Measurements from ENCODE around the gene CALN1. TPM values are rescaled to one million over a fixed set of nuclear protein-coding genes. Genes with fewer than 3 reads are reported as not detected.

Gene CALN1
- total and polyA plus RNA-seq, 4 donors = 0.14 to 0.84 (median 0.24) TPM

DNA sequence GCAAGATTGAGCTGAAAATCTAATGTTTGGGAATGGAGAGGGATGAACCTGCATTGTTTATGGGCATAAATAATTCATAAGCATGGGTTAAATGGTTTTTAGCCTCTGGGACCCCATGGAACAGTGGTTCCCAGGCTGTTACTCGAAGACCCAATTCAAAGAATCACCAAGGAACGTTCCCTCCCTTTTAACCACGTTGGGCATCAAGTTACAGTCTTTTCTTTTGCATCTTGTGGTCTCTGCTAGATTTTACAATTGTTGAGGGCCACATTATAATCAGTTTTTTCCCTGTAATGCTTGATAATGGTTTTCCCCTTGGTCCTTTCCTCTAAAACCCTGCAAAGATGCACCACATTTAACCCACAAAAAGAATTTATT lies 2.5 kb downstream of the CALN1 start:
- Histone ChIP-seq H3K4me3 (ENCODE audit: low read depth in 1 of 3, low read length in 3 of 3) (no peak overlapping the region), H3K4me1 (ENCODE audit: control insufficient read depth in 4 of 4, insufficient read depth in 4 of 4, low read length in 3 of 4) (no peaks in the 10 kb centered on the region), H3K9ac (ENCODE audit: low read depth in 1 of 2, low read length in 2 of 2) (no peak overlapping the region), H3K27me3 (ENCODE audit: control insufficient read depth in 4 of 4, insufficient read depth in 4 of 4, low read length in 3 of 4) (no peaks in the 10 kb centered on the region), H3K27ac (ENCODE audit: low read depth in 1 of 2, low read length in 2 of 2) (no peak overlapping the region), H3K9me3 (ENCODE audit: control insufficient read depth in 4 of 4, low read length in 3 of 4) (no peaks in the 10 kb centered on the region), H3K36me3 (ENCODE audit: control insufficient read depth in 4 of 4, insufficient read depth in 3 of 4, low read depth in 1 of 4, low read length in 3 of 4) (no peaks in the 10 kb centered on the region)
- TF ChIP-seq HNF4A (conservative IDR thresholded peaks at IDR 0.05) (no peak), EGR1 (IDR thresholded peaks at IDR 0.05; ENCODE audit: low read depth in 2 of 2) (no peak), FOXA2 (IDR thresholded peaks at IDR 0.05) (no peak), NR2F2 (IDR thresholded peaks at IDR 0.05) (no peak), RXRA (IDR thresholded peaks at IDR 0.05) (no peak), SP1 (IDR thresholded peaks at IDR 0.05) (no peak), GABPA (IDR thresholded peaks at IDR 0.05 in 1 of 2, conservative IDR thresholded peaks at IDR 0.05 in 1 of 2) (no peak), YY1 (IDR thresholded peaks at IDR 0.05) (no peak), JUND (IDR thresholded peaks at IDR 0.05) (no peak), TAF1 (conservative IDR thresholded peaks at IDR 0.05) (no peak), RAD21 (IDR thresholded peaks at IDR 0.05) (no peak), FOXA1 (IDR thresholded peaks at IDR 0.05) (no peak)
- TF ChIP-seq, protein P1, sequence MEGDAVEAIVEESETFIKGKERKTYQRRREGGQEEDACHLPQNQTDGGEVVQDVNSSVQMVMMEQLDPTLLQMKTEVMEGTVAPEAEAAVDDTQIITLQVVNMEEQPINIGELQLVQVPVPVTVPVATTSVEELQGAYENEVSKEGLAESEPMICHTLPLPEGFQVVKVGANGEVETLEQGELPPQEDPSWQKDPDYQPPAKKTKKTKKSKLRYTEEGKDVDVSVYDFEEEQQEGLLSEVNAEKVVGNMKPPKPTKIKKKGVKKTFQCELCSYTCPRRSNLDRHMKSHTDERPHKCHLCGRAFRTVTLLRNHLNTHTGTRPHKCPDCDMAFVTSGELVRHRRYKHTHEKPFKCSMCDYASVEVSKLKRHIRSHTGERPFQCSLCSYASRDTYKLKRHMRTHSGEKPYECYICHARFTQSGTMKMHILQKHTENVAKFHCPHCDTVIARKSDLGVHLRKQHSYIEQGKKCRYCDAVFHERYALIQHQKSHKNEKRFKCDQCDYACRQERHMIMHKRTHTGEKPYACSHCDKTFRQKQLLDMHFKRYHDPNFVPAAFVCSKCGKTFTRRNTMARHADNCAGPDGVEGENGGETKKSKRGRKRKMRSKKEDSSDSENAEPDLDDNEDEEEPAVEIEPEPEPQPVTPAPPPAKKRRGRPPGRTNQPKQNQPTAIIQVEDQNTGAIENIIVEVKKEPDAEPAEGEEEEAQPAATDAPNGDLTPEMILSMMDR (IDR thresholded peaks at IDR 0.05; ENCODE audit: low read depth, low read length, missing input control) = no peak
- TF ChIP-seq, protein P2, sequence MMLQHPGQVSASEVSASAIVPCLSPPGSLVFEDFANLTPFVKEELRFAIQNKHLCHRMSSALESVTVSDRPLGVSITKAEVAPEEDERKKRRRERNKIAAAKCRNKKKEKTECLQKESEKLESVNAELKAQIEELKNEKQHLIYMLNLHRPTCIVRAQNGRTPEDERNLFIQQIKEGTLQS (IDR thresholded peaks at IDR 0.05) = no peak
- TF ChIP-seq, protein P3, sequence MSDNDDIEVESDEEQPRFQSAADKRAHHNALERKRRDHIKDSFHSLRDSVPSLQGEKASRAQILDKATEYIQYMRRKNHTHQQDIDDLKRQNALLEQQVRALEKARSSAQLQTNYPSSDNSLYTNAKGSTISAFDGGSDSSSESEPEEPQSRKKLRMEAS (IDR thresholded peaks at IDR 0.05) = no peak
- TF ChIP-seq, protein P4, sequence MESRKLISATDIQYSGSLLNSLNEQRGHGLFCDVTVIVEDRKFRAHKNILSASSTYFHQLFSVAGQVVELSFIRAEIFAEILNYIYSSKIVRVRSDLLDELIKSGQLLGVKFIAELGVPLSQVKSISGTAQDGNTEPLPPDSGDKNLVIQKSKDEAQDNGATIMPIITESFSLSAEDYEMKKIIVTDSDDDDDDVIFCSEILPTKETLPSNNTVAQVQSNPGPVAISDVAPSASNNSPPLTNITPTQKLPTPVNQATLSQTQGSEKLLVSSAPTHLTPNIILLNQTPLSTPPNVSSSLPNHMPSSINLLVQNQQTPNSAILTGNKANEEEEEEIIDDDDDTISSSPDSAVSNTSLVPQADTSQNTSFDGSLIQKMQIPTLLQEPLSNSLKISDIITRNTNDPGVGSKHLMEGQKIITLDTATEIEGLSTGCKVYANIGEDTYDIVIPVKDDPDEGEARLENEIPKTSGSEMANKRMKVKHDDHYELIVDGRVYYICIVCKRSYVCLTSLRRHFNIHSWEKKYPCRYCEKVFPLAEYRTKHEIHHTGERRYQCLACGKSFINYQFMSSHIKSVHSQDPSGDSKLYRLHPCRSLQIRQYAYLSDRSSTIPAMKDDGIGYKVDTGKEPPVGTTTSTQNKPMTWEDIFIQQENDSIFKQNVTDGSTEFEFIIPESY (IDR thresholded peaks at IDR 0.05) = no peak
- TF ChIP-seq, protein P5, sequence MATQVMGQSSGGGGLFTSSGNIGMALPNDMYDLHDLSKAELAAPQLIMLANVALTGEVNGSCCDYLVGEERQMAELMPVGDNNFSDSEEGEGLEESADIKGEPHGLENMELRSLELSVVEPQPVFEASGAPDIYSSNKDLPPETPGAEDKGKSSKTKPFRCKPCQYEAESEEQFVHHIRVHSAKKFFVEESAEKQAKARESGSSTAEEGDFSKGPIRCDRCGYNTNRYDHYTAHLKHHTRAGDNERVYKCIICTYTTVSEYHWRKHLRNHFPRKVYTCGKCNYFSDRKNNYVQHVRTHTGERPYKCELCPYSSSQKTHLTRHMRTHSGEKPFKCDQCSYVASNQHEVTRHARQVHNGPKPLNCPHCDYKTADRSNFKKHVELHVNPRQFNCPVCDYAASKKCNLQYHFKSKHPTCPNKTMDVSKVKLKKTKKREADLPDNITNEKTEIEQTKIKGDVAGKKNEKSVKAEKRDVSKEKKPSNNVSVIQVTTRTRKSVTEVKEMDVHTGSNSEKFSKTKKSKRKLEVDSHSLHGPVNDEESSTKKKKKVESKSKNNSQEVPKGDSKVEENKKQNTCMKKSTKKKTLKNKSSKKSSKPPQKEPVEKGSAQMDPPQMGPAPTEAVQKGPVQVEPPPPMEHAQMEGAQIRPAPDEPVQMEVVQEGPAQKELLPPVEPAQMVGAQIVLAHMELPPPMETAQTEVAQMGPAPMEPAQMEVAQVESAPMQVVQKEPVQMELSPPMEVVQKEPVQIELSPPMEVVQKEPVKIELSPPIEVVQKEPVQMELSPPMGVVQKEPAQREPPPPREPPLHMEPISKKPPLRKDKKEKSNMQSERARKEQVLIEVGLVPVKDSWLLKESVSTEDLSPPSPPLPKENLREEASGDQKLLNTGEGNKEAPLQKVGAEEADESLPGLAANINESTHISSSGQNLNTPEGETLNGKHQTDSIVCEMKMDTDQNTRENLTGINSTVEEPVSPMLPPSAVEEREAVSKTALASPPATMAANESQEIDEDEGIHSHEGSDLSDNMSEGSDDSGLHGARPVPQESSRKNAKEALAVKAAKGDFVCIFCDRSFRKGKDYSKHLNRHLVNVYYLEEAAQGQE (IDR thresholded peaks at IDR 0.05) = no peak
- no peak for DNase-seq (ENCODE audit: low spot score)
- WGBS = 42% methylated on average over 3 of the region's 3 CpGs

All from liver (tissue), 9 donors.